GM12892 (cell line): ENCODE results near the gene GPR61.

ENCODE experiments used
- POLR2A ChIP-seq: IDR thresholded peaks from 2 replicates; pipeline ENCODE4 v1.6.1; 2011; ENCODE audit warnings: low read depth, low read length, control low read depth
- POLR2AphosphoS5 ChIP-seq: IDR thresholded peaks from 2 replicates; pipeline ENCODE4 v1.6.1; 2011; ENCODE audit warnings: low read depth, low read length, control low read depth

- TF ChIP-seq POLR2A, result no peak
- TF ChIP-seq POLR2AphosphoS5, result no peak
Measured at GRCh38 chr1:109517337-109517736, 22.3 kb upstream of the GPR61 start.
